Measurements from ENCODE around the gene VAPB. TPM values are rescaled to one million over a fixed set of nuclear protein-coding genes. Genes with fewer than 3 reads are reported as not detected.

Gene VAPB
- total RNA-seq, 1 donor, result 15.1 TPM

- DNase-seq (ENCODE audit: low read depth), result no peak
- no peak for TF ChIP-seq CTCF (IDR thresholded peaks at IDR 0.05; ENCODE audit: insufficient read depth, low read depth, low read length)
- H3K4me3 ChIP-seq (ENCODE audit: low read depth, low read length), result no peak overlapping the region
Observed at GRCh38 chr20:58479726-58480440, 90.9 kb downstream of the VAPB start.

- no peak for TF ChIP-seq CTCF (IDR thresholded peaks at IDR 0.05; ENCODE audit: insufficient read depth, low read depth, low read length)
- DNase-seq (ENCODE audit: low read depth), result peak; percentile 19
- H3K4me3 ChIP-seq (ENCODE audit: low read depth, low read length), result no peak overlapping the region
Observed at GRCh38 chr20:58480551-58481336, 91.7 kb downstream of the VAPB start.

- H3K4me3 ChIP-seq (ENCODE audit: low read depth, low read length), result no peak overlapping the region
- TF ChIP-seq CTCF (IDR thresholded peaks at IDR 0.05; ENCODE audit: insufficient read depth, low read depth, low read length), result peak; percentile 91
- DNase-seq (ENCODE audit: low read depth), result peak; percentile 60
Observed at GRCh38 chr20:58481481-58482021, 92.5 kb downstream of the VAPB start.

GRCh38 chr20:58482416-58482815 lies 93.4 kb downstream of the VAPB start:
- no peak for DNase-seq (ENCODE audit: low read depth)
- H3K4me3 ChIP-seq (ENCODE audit: low read depth, low read length), result no peak overlapping the region
- no peak for TF ChIP-seq CTCF (IDR thresholded peaks at IDR 0.05; ENCODE audit: insufficient read depth, low read depth, low read length)

- DNase-seq (ENCODE audit: low read depth), result no peak
- no peak overlapping the region for H3K4me3 ChIP-seq (ENCODE audit: low read depth, low read length)
- TF ChIP-seq CTCF (IDR thresholded peaks at IDR 0.05; ENCODE audit: insufficient read depth, low read depth, low read length), result no peak
Observed at GRCh38 chr20:58483051-58483450, 94.0 kb downstream of the VAPB start.

- no peak for TF ChIP-seq CTCF (IDR thresholded peaks at IDR 0.05; ENCODE audit: insufficient read depth, low read depth, low read length)
- no peak for DNase-seq (ENCODE audit: low read depth)
- H3K4me3 ChIP-seq (ENCODE audit: low read depth, low read length), result no peak overlapping the region
Observed at GRCh38 chr20:58483470-58483869, 94.4 kb downstream of the VAPB start.
